Measurements from ENCODE around the gene DLX5. TPM values are rescaled to one million over a fixed set of nuclear protein-coding genes. Genes with fewer than 3 reads are reported as not detected.

The DLX5 gene
- total and polyA plus RNA-seq, 2 of the 4 experiments (the other 2 are of a cell fraction) = not detected

DNA sequence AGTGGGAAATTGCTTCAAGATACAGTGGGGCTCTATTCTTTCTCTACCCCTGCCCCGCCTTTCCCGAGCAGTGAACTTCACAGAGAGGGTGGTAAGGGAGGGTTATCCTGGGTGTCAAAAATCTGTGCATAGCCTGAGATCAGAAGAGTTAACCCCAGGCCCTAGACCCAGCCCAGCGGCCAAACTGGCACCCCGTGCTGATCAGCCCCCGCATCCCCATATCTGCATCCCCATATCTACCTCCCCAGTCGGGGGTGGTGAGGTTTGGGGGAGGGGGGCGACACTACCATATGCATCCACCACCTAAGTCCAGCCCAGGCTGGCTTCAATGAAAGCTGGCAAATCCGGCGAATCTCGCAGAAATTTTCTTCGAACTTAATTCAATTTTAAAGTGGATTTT lies 26.3 kb downstream of the DLX5 start:
- H3K27ac ChIP-seq (ENCODE audit: insufficient read depth, low read length) = no peak overlapping the region
- no peak overlapping the region for H2BK15ac ChIP-seq (ENCODE audit: low read depth, low read length)
- peaks cover 4% of the 10 kb centered on the region for H3K9me3 ChIP-seq (ENCODE audit: control insufficient read depth, insufficient read depth, low read length)
- H3K9ac ChIP-seq (ENCODE audit: low read depth, low read length) = no peak overlapping the region
- intact Hi-C loops (cut with micrococcal nuclease) = no loop called here
- in situ Hi-C loops (cut with MboI; ENCODE audit: low sequenced_read_pairs) = no loop called here
- H3K14ac ChIP-seq (replicated peaks; ENCODE audit: low read depth, low read length) = no peak overlapping the region
- TF ChIP-seq CHD1 (IDR thresholded peaks at IDR 0.05; ENCODE audit: low read depth, low read length) = no peak
- TF ChIP-seq, protein P1, sequence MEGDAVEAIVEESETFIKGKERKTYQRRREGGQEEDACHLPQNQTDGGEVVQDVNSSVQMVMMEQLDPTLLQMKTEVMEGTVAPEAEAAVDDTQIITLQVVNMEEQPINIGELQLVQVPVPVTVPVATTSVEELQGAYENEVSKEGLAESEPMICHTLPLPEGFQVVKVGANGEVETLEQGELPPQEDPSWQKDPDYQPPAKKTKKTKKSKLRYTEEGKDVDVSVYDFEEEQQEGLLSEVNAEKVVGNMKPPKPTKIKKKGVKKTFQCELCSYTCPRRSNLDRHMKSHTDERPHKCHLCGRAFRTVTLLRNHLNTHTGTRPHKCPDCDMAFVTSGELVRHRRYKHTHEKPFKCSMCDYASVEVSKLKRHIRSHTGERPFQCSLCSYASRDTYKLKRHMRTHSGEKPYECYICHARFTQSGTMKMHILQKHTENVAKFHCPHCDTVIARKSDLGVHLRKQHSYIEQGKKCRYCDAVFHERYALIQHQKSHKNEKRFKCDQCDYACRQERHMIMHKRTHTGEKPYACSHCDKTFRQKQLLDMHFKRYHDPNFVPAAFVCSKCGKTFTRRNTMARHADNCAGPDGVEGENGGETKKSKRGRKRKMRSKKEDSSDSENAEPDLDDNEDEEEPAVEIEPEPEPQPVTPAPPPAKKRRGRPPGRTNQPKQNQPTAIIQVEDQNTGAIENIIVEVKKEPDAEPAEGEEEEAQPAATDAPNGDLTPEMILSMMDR (conservative IDR thresholded peaks at IDR 0.05; ENCODE audit: low read depth, low read length) = no peak
- TF ChIP-seq SMC3 (IDR thresholded peaks at IDR 0.05; ENCODE audit: low read depth, low read length) = no peak
- no peak for TF ChIP-seq MXI1 (IDR thresholded peaks at IDR 0.05; ENCODE audit: borderline replicate concordance, low read depth, low read length)
- TF ChIP-seq FOS (IDR thresholded peaks at IDR 0.05; ENCODE audit: low read depth, low read length) = no peak
- TF ChIP-seq, protein P2, sequence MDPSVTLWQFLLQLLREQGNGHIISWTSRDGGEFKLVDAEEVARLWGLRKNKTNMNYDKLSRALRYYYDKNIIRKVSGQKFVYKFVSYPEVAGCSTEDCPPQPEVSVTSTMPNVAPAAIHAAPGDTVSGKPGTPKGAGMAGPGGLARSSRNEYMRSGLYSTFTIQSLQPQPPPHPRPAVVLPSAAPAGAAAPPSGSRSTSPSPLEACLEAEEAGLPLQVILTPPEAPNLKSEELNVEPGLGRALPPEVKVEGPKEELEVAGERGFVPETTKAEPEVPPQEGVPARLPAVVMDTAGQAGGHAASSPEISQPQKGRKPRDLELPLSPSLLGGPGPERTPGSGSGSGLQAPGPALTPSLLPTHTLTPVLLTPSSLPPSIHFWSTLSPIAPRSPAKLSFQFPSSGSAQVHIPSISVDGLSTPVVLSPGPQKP (IDR thresholded peaks at IDR 0.05; ENCODE audit: borderline replicate concordance, low read depth, low read length) = no peak
- no peak for TF ChIP-seq POLR2A (IDR thresholded peaks at IDR 0.05; ENCODE audit: low read depth, low read length)
- TF ChIP-seq BHLHE40 (IDR thresholded peaks at IDR 0.05; ENCODE audit: low read depth, low read length) = no peak
- TF ChIP-seq RAD21 (IDR thresholded peaks at IDR 0.05; ENCODE audit: low read length) = no peak
- TF ChIP-seq CEBPB (IDR thresholded peaks at IDR 0.05; ENCODE audit: low read depth, low read length) = no peak
- no peak for TF ChIP-seq MAFK (IDR thresholded peaks at IDR 0.05; ENCODE audit: low read depth, low read length)
- TF ChIP-seq RFX5 (IDR thresholded peaks at IDR 0.05; ENCODE audit: low read depth, low read length) = no peak
- TF ChIP-seq MAZ (IDR thresholded peaks at IDR 0.05; ENCODE audit: borderline replicate concordance, low read depth, low read length) = no peak
- no peak for TF ChIP-seq RCOR1 (IDR thresholded peaks at IDR 0.05; ENCODE audit: insufficient replicate concordance, low read length)
- no peak for TF ChIP-seq NFE2L2 (IDR thresholded peaks at IDR 0.05; ENCODE audit: low read depth, low read length)
- TF ChIP-seq, protein P3, sequence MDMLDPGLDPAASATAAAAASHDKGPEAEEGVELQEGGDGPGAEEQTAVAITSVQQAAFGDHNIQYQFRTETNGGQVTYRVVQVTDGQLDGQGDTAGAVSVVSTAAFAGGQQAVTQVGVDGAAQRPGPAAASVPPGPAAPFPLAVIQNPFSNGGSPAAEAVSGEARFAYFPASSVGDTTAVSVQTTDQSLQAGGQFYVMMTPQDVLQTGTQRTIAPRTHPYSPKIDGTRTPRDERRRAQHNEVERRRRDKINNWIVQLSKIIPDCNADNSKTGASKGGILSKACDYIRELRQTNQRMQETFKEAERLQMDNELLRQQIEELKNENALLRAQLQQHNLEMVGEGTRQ (IDR thresholded peaks at IDR 0.05; ENCODE audit: low read depth, low read length) = no peak
- H3K18ac ChIP-seq (ENCODE audit: low read depth, low read length) = no peak overlapping the region
- no peak for ATAC-seq (ENCODE audit: low read depth)
- H3K56ac ChIP-seq (ENCODE audit: extremely low read depth, insufficient read depth, low read length) = no peak overlapping the region
- no peak for DNase-seq
- no peak overlapping the region for H2AK5ac ChIP-seq (ENCODE audit: low read depth, low read length)
- dilution Hi-C loops (cut with HindIII; ENCODE audit: low sequenced_read_pairs, unreplicated experiment) = no loop called here
- BruUV-seq (replicated peaks) = no TSS peak
- H4K5ac ChIP-seq (ENCODE audit: low read depth, low read length) = no peak overlapping the region
- H3K9me1 ChIP-seq (ENCODE audit: insufficient read depth, low read length) = no peaks in the 10 kb centered on the region
- no CpG with 5 or more reads among the region's 11 CpGs for WGBS, 2 experiments (ENCODE audit: extremely low coverage in 2 of 2, insufficient read length in 1 of 2)
- H2AFZ ChIP-seq (replicated peaks; ENCODE audit: low read length, poor library complexity) = no peak overlapping the region
- H2BK20ac ChIP-seq (ENCODE audit: low read depth, low read length) = no peak overlapping the region
- H2AK9ac ChIP-seq (replicated peaks; ENCODE audit: low read depth, low read length, poor library complexity) = no peak overlapping the region
- no peak overlapping the region for H2BK120ac ChIP-seq (ENCODE audit: low read depth, low read length)
- no peak overlapping the region for H4K8ac ChIP-seq (ENCODE audit: low read depth in 2 of 2, low read length in 2 of 2)
- H3K27me3 ChIP-seq (ENCODE audit: control insufficient read depth, insufficient read depth, low read length) = peaks cover 72% of the 10 kb centered on the region
- no peaks in the 10 kb centered on the region for H4K20me1 ChIP-seq (ENCODE audit: insufficient read depth, low read length)
- ChIA-PET POLR2A (ENCODE audit: unreplicated experiment) (no interaction called here), CTCF (no interaction called here)
- H3K36me3 ChIP-seq (ENCODE audit: control insufficient read depth, insufficient read depth, low read length) = no peaks in the 10 kb centered on the region
- no peak overlapping the region for H4K91ac ChIP-seq (ENCODE audit: insufficient read depth, low read depth, low read length)
- no peak overlapping the region for H2BK5ac ChIP-seq (ENCODE audit: low read depth, low read length, poor library complexity, severe bottlenecking)
- no peak overlapping the region for H3K4ac ChIP-seq (ENCODE audit: low read depth, low read length)
- no peak overlapping the region for H3K23ac ChIP-seq (ENCODE audit: low read depth, low read length)
- no peak overlapping the region for H3K4me3 ChIP-seq (ENCODE audit: insufficient read depth, low read depth, low read length)
- H3K79me1 ChIP-seq (ENCODE audit: low read depth in 1 of 2, low read length in 2 of 2) = no peaks in the 10 kb centered on the region
- no peaks in the 10 kb centered on the region for H3K4me1 ChIP-seq (ENCODE audit: control insufficient read depth, insufficient read depth, low read length)
- H3K4me2 ChIP-seq (ENCODE audit: low read depth, low read length) = no peak overlapping the region

All from IMR-90 (cell line).